Astrocyte (in vitro differentiated cells and primary cell): ENCODE results near the gene MATN4. TPM values are rescaled to one million over a fixed set of nuclear protein-coding genes. Genes with fewer than 3 reads are reported as not detected.

ENCODE experiments used
- DNase-seq: peaks from one replicate; pipeline ENCODE4 v3.0.0-alpha.2; 2010; ENCODE audit warnings: low read depth
- FAIRE-seq: peaks from 2 replicates; lab custom pipeline; 2011; peaks lifted over from hg19 to GRCh38; lab: Jason Lieb, UNC
- H2AFZ ChIP-seq: 2 replicates; pipeline ENCODE4 v1.6.0; 2012; ENCODE audit warnings: low read depth, low read length, inconsistent platforms
- H3K27ac ChIP-seq: 2 replicates; pipeline ENCODE4 v1.5.1; 2011; ENCODE audit warnings: low read depth, low read length, inconsistent platforms
- H3K27me3 ChIP-seq: 2 replicates; pipeline ENCODE4 v1.6.0; 2011; ENCODE audit warnings: low read length, inconsistent platforms; ENCODE audit not compliant: insufficient read depth
- H3K36me3 ChIP-seq: 2 replicates; pipeline ENCODE4 v1.5.1; 2011; ENCODE audit warnings: low read length, inconsistent platforms; ENCODE audit not compliant: insufficient read depth
- H3K4me1 ChIP-seq: 2 replicates; pipeline ENCODE4 v1.5.1; 2011; ENCODE audit warnings: low read length, inconsistent platforms; ENCODE audit not compliant: insufficient read depth
- H3K4me2 ChIP-seq: 2 replicates; pipeline ENCODE4 v1.6.0; 2012; ENCODE audit warnings: low read length, inconsistent platforms
- H3K4me3 ChIP-seq: 2 replicates; pipeline ENCODE4 v1.5.1; 2011; ENCODE audit warnings: low read depth, mild to moderate bottlenecking, low read length, inconsistent platforms; ENCODE audit not compliant: insufficient read depth
- H3K79me2 ChIP-seq: 2 replicates; pipeline ENCODE4 v1.6.0; 2012; ENCODE audit warnings: mild to moderate bottlenecking, low read length, inconsistent platforms; ENCODE audit not compliant: insufficient read depth
- H3K9ac ChIP-seq: 2 replicates; pipeline ENCODE4 v1.6.0; 2012; ENCODE audit warnings: mild to moderate bottlenecking, low read length, inconsistent platforms
- H3K9me3 ChIP-seq: 2 replicates; pipeline ENCODE4 v1.5.1; 2012; ENCODE audit warnings: low read depth, mild to moderate bottlenecking, low read length, inconsistent platforms; ENCODE audit not compliant: insufficient read depth
- H4K20me1 ChIP-seq: 2 replicates; pipeline ENCODE4 v1.6.0; 2012; ENCODE audit warnings: low read length, inconsistent platforms; ENCODE audit not compliant: insufficient read depth
- H3K27ac Mint-ChIP-seq: one replicate; pipeline ENCODE4 v1.8.0; 2021; ENCODE audit warnings: mild to moderate bottlenecking, mixed read lengths; ENCODE audit not compliant: unreplicated experiment
- H3K27me3 Mint-ChIP-seq: one replicate; pipeline ENCODE4 v1.8.0; 2021; ENCODE audit warnings: low read depth, mixed read lengths; ENCODE audit not compliant: unreplicated experiment
- H3K36me3 Mint-ChIP-seq: one replicate; pipeline ENCODE4 v1.8.0; 2021; ENCODE audit warnings: low read depth, mixed read lengths; ENCODE audit not compliant: unreplicated experiment
- H3K4me1 Mint-ChIP-seq: one replicate; pipeline ENCODE4 v1.8.0; 2021; ENCODE audit warnings: low read depth, mixed read lengths; ENCODE audit not compliant: unreplicated experiment
- H3K4me3 Mint-ChIP-seq: one replicate; pipeline ENCODE4 v1.8.0; 2021; ENCODE audit warnings: mild to moderate bottlenecking, moderate library complexity, mixed read lengths; ENCODE audit not compliant: unreplicated experiment
- H3K9me3 Mint-ChIP-seq: one replicate; pipeline ENCODE4 v1.8.0; 2021; ENCODE audit warnings: mild to moderate bottlenecking, mixed read lengths; ENCODE audit not compliant: unreplicated experiment
- EZH2 ChIP-seq: IDR thresholded peaks from 2 replicates; pipeline ENCODE4 v1.6.1; 2012; ENCODE audit warnings: mild to moderate bottlenecking, low read length, inconsistent platforms; ENCODE audit not compliant: insufficient read depth
- total RNA-seq: library from RNA; stranded (reverse); gene quantifications from 2 replicates; pipeline ENCODE4 v1.2.1, GENCODE V29; 2021
- TF ChIP-seq, protein P1 (sequence below): IDR thresholded peaks from 2 replicates; pipeline ENCODE4 v1.5.1; 2011; ENCODE audit warnings: low read depth, mild to moderate bottlenecking, inconsistent platforms, low read length, moderate library complexity; ENCODE audit not compliant: insufficient read depth

The MATN4 gene
- total RNA-seq, 1 donor from 2014 or later: 0.20 TPM

DNA sequence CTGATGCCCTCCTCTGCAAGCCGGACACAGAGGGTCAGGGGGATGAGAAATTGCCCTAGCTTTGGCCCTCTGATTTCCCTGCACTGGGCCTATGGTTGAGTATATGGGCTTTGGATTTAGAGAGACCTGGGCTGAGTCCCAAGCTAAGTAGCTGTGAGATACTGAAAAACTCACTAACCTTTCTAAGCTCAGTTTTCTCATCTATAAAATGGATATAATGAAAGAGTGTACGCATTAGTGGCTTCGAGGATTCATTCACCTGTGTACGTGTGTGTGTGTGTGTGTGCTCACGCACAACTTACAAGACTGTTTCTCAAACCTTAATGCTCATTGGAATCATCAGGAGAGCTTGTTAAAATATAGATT lies 14.1 kb downstream of the MATN4 start:
- no peak overlapping the region for H2AFZ ChIP-seq
- H3K27me3 Mint-ChIP-seq: peaks cover 9% of the 10 kb centered on the region

DNA sequence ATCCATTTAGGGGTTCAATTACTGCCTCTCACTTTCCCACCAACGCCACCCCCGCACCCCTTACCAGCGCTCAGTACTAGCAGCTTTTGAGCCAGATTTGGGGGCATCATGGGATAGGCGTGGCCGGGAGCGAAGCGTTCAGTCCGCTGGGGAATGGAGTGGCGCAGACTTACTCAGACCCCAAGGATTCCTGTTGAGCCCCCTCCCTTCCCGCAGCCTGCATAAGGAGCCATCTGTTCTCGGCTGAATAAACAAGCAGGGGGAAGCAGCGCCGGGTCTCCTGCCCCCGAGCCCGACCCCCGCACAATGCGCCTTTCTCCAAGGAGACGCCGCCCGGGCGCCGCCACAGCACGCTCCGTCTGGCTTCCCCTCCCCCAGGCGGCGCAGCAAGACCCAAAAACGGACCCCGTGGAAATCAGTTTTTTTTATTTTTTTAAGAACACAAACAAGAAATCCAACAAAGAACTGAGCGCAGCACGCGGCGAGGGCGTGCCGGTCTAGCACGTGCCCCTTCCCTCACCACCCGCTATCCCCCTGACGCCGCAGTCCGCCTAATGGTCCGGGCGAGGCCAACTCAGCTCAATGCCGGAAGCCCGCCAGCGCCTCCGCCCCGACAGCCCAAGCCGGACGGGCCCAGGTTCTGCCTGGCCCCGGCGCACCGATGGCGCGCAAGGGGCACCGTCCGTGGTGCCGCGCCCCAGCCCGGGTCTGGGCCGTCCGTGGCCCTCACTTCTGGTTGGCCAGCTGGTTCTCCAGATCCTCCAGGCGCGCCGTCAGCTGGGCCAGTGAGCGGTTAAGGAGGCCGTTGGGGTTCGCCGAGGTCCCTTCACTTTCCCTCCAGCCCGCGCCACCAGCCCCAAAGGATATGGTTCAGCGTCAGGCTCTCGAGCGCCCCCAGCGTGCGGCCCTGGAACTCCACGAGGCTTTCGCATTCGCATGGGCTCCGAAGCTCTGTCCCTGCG lies 14.8 kb downstream of the MATN4 start:
- Histone ChIP-seq H3K79me2 (no peaks in the 10 kb centered on the region), H3K4me1 (peaks cover 6% of the 10 kb centered on the region), H3K27ac (no peak overlapping the region), H3K4me3 (peak overlapping the region; percentile 61), H3K4me2 (peak overlapping the region; percentile 90), H3K9ac (peak overlapping the region; percentile 74), H3K36me3 (no peaks in the 10 kb centered on the region), H3K9me3 (peaks cover 4% of the 10 kb centered on the region), H4K20me1 (no peaks in the 10 kb centered on the region), H3K27me3 (peaks cover 17% of the 10 kb centered on the region), H2AFZ (peak overlapping the region; percentile 88)
- H3K27ac Mint-ChIP-seq: peak overlapping the region; percentile 41
- peak overlapping the region; percentile 83 for H3K4me3 Mint-ChIP-seq
- DNase-seq: peak; percentile 19
- peaks cover 3% of the 10 kb centered on the region for H3K4me1 Mint-ChIP-seq
- TF ChIP-seq, protein P1, sequence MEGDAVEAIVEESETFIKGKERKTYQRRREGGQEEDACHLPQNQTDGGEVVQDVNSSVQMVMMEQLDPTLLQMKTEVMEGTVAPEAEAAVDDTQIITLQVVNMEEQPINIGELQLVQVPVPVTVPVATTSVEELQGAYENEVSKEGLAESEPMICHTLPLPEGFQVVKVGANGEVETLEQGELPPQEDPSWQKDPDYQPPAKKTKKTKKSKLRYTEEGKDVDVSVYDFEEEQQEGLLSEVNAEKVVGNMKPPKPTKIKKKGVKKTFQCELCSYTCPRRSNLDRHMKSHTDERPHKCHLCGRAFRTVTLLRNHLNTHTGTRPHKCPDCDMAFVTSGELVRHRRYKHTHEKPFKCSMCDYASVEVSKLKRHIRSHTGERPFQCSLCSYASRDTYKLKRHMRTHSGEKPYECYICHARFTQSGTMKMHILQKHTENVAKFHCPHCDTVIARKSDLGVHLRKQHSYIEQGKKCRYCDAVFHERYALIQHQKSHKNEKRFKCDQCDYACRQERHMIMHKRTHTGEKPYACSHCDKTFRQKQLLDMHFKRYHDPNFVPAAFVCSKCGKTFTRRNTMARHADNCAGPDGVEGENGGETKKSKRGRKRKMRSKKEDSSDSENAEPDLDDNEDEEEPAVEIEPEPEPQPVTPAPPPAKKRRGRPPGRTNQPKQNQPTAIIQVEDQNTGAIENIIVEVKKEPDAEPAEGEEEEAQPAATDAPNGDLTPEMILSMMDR: peak; percentile 68
- TF ChIP-seq EZH2: peak; percentile 27
- peaks cover 8% of the 10 kb centered on the region for H3K27me3 Mint-ChIP-seq
- no peak for FAIRE-seq
- peaks cover 6% of the 10 kb centered on the region for H3K9me3 Mint-ChIP-seq
- no peaks in the 10 kb centered on the region for H3K36me3 Mint-ChIP-seq

More for the DNA sequence above, 14.1 kb downstream of the MATN4 start:
- Histone ChIP-seq H3K4me3 (no peak overlapping the region), H4K20me1 (no peaks in the 10 kb centered on the region), H3K79me2 (no peaks in the 10 kb centered on the region), H3K27me3 (peaks cover 15% of the 10 kb centered on the region), H3K36me3 (no peaks in the 10 kb centered on the region), H3K9ac (no peak overlapping the region), H3K4me2 (peak overlapping the region; percentile 90), H3K27ac (no peak overlapping the region), H3K4me1 (peaks cover 6% of the 10 kb centered on the region), H3K9me3 (peaks cover 4% of the 10 kb centered on the region)
- DNase-seq (no peak), FAIRE-seq (no peak)
- Mint-ChIP-seq H3K4me3 (no peak overlapping the region), H3K9me3 (peaks cover 6% of the 10 kb centered on the region), H3K36me3 (no peaks in the 10 kb centered on the region), H3K27ac (no peak overlapping the region), H3K4me1 (peaks cover 3% of the 10 kb centered on the region)
- TF ChIP-seq EZH2: no peak
- TF ChIP-seq, protein P1: no peak
